ENCODE results near the gene RHEX.

RHEX gene

DNA sequence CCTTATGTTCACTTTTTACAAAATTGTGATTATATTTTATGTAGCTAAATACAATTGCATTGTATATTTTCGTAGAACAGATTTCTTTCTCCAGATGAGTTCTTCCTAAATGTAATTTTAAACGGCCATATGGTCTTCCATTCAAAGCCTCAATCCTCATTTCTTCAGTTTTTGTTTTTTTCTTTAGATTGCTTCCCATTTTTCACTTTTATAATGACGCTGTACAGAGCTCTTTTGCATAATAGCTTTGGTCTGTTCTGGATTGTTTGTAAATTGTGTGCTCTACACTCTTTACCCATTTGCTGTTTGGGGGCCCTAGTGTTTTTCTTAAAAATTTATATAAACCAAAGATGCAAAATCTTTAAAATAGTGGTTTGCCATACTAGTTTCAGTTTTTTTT, 36.4 kb downstream of the RHEX start:
- DNase-seq (ENCODE audit: low read depth in 3 of 3) = no peak

- DNase-seq (ENCODE audit: low read depth in 3 of 3) = no peak
These were observed 41.1 kb downstream of the RHEX start for GRCh38 chr1:206094024-206094423.

- no peak for DNase-seq (ENCODE audit: low read depth in 3 of 3)
These were observed 44.4 kb downstream of the RHEX start for GRCh38 chr1:206097381-206097780.

DNA sequence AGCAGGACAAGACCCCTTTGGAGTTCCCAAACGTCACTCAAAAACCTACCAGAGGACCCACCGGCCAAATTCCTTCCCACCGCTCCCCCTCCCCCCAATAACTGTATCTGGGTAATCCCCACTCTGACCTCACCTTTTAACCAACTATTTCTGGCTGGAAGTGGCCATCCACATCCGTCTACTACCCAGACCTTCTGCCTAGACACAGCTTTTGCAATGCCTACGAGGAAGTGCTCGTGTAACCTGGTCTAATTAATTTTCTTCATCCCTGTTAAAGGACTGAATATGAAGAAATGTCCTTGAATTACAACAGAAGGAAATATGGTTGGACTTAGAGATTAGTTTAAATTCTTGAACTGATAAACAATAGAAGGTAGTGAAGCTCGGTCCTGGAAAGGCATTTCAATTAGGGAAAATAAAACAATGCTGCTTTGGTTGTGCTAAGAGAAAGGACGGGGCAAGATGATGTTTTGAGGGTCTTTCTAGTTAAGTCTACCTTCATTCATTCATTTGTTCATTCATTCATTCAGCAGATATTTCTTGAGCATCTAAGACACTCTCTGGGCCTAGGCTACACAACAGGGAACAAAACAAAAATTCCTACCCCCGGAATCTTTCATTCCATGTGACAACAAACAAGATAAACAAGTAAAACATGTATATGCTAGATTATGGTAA, 45.4 kb downstream of the RHEX start:
- DNase-seq (ENCODE audit: low read depth in 3 of 3) = no peak

GRCh38 chr1:206100226-206100815, 47.3 kb downstream of the RHEX start:
- no peak for DNase-seq (ENCODE audit: low read depth in 3 of 3)

DNA sequence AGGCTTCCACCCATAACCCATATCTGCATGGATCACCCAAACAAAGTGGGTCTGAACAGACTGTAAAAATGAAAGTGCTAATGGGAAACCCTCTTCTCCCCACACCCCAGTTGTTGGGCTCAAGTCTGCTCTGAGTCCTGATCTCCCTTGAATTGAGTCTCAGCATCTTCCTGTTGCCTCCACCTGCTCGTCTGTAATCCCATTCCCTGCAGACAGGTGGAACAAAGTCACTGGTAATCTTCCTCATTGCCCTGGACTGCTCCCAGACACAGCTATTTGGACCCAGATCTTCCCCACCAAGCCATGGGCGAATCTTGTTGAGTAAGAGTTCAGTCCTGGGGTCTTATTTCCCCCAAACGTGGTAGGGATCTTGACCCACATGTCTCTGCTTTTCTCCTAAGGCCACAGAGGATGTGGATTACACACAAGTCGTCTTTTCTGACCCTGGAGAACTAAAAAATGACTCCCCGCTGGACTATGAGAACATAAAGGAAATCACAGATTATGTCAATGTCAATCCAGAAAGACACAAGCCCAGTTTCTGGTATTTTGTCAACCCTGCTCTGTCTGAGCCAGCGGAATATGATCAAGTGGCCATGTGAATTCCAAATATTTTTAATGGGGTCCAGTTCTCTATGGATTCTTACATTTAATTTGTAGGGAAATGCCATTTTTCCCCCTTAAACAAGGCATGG, 48.5 kb downstream of the RHEX start:
- DNase-seq (ENCODE audit: low read depth in 3 of 3) = no peak

DNA sequence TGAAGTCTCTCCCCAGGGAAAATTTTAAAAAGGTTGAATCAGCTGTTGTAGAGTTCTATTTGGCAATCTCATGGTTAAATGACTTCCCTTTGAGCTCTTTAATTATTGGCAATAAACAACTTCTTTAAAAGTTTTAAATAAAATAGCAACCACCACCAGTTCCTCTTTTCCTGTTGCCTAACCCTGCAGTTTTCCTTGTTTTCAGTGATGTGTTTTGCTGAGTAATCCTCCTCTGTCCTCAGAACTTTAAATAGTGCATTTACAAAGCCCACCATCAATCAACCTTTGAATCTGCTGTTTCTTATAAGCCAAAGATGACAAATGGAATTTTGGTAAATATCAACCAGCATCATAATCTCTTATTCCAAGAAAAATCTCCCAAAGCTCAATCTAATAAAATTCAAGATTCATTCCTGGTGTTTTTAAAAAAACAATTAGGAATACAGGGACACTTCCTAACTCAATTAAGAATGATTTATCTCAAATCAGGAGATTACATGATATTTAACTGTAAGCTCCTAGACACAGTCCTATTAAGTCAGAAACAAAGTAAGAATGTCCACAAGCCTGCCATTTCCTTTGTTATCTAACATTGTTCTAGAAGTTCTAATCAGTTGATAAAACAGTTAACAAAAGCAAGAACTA, 49.4 kb downstream of the RHEX start:
- no peak for DNase-seq (ENCODE audit: low read depth in 3 of 3)

- no peak for DNase-seq (ENCODE audit: low read depth in 3 of 3)
These were observed 51.0 kb downstream of the RHEX start for GRCh38 chr1:206103979-206104378.

- DNase-seq (ENCODE audit: low read depth in 3 of 3) = no peak
These were observed 52.6 kb downstream of the RHEX start for GRCh38 chr1:206105464-206105995.

DNA sequence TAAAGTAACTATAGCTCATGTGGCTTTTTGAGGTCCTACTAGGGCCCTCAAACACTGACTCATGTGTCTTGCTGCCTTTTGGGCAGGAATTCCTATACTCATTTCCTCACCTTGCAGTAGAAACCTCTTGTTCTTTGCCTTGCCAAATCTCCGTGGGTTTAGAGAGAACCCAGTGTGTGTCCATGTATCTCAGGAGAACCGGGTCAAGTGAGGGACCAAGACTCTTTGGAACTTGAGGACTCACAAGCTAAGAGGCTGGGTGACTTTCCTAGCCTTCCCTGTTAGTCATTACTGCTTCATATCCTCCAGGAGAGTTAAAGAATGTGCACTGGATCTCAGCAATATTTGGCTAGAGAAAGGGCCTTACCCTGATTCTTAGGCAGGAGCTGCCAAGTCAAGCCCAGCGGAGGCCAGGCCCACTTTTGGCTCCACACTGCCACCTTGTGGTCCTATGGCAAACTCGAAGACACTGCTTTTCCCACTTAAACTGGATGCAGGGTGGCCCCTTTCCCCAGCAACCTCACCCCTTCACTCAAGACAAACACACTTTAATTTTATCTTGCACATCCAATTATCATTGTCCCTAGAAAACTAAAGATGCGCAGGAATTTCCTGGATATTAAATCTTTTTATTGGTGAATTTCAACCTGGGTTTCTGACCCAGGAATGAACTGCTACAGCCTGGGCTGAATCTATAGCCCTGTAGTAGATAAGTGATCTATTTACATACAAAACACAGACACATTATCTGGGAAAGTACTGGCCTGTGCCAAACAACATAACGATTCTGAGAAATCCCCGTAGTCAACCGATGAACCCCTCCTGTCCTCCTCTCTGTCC, 53.6 kb downstream of the RHEX start:
- peak; percentile 55 to 71 (median 68) for DNase-seq (ENCODE audit: low read depth in 3 of 3)

DNA sequence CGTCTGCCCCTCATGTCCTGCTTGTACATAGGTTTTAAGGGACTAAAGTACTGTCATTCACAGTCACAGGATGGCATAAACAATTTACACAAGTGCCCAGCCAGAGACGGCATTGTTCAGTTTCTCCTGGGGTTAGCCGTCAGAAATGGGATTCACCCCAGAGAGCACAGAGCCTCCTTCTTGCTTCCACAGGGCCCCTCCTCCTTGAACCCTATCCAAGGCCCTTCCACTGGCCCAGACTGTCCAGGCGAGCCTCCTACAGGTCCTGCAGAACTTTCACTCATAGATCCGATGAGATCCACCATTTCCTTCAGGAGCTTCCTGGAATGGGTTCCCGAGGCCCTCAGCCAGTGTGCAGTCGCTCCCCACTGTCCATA, 54.2 kb downstream of the RHEX start:
- DNase-seq (ENCODE audit: low read depth in 3 of 3) = no peak

- DNase-seq (ENCODE audit: low read depth in 3 of 3) = no peak
These were observed 55.7 kb downstream of the RHEX start for GRCh38 chr1:206108635-206109034.

DNA sequence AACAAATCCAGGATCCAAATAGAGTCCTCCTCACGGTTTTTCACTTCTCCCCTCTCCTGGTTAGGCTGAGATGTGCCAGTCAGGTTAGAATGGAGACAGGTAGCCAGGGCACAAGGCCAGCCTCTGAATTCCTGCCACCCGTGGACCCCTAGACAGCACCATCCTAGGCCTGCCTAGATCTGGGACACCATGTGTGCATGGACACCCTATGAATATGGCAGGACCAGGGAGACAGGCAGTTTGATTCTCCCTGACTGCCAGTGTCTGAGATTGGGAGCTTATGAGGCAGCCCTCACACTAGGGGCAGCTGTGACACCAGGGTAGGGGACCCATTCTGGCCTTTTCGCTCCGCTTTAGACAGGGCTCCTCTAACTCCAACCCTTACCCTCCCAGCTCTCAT, 56.7 kb downstream of the RHEX start:
- DNase-seq (ENCODE audit: low read depth in 3 of 3) = no peak

- DNase-seq (ENCODE audit: low read depth in 3 of 3) = no peak
These were observed 57.2 kb downstream of the RHEX start for GRCh38 chr1:206110161-206110560.

DNA sequence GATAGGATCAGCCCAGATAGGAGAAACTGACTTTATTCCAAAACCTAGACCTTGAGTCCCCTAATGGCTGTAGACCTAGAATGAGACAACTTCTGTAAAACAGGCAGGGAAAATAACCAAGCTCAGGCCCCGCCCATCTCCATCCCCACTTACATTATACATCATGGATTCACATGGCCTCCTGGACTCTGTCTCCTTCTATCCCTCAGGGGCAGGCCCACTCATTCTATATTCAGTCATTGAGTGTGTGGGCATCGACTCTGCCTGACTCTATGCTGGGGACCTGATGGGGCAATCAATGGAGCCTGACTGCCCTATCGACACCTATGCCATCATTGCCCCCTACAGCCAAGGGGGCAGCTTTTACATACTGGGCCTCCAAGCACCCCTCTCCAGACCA, 57.8 kb downstream of the RHEX start:
- DNase-seq (ENCODE audit: low read depth in 3 of 3) = no peak

DNA sequence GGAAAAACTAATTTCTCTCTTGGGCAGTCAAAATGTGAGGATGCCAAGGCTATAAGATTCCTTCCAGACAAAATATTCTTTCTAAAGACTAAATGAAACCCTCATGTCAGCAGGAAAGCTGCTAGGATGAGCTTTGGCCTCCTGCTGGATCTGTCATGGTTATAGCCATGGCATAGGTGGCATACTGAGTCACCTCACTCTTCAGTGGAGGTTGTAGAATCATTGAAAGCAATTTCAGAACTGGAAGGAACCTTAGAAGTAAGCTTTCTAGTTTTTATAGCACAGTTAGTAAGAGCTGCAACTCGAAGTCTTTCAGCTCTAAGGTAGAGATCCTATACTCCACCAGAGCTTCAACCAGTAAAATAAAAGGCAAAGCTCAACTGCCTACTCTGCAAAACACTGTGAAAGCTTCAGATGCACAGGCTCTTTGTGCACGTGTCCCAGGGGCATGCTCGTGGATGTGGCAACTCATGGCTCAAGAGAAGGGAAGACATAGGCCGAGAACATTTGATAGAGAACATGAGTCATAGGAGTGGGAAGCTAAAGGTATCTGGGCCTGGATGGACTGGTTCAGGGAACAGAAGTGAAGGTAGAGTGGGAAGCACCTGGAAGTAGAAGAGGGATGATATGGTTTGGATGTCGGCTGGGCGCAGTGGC, 58.4 kb downstream of the RHEX start:
- DNase-seq (ENCODE audit: low read depth in 3 of 3) = no peak

- DNase-seq (ENCODE audit: low read depth in 3 of 3) = no peak
These were observed 59.8 kb downstream of the RHEX start for GRCh38 chr1:206112600-206113301.

DNA sequence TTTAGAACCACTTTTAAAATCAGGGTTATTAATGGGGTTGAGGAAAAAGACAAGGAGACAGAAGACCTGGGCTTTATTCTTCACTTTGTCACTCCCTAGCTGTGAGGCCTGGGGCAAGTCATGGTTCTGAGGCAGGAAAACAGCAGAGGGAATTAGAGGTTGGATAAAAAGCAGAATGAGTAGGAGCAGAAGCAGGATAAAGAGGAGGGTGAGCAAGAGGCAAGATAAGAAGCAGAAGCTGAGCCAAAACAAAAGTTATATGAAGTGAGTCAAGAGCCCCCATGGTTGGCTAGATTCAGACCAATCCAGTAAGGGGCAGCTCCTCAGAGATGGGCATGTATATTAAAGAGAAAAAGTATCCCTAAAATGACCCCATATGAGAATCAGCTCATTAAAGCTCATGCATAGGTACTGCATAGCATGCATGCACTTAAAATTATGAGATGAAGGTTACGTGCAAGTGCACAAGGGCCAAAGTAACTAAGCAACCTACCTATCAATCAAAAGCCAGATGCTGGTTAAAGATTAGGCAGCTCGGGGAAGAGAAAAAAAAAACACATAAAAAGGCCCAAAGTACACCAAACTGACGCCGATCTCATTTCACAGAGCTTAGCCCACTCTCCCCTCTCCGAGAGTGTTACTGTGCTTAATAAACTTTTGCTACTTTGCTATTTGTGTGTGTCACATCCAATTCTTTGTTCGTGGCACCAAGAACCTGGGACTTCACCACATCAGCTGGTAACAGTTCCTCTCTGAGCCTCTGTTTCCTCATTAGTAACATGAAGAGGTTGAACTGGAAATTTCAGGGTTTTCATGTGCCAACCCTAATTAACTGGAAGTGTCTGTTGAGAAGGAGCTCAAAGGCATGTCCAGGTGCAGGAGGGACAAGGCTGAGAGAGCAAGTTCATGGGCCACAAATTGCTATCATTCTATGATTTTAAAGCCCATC, 62.0 kb downstream of the RHEX start:
- DNase-seq (ENCODE audit: low read depth in 3 of 3) = no peak

DNA sequence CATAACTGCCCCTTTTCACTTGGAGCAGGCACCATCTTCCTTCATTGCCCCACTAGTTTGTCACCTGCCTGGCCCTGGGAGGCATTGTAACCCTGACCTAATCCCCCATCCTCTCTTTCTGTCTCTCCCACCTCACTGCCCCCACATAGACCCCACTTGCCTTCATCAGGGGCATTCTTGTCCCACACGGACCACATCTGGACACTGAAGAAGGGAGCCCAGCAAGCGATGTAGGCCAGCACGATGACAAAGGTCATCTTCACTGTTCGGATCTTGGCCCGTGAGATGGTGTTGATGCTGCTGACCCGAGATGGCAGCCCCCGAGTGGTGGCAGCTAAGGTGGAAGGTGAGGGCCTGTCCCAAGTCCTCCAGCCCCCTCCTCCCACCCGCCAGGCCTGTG, 62.8 kb downstream of the RHEX start:
- no peak for DNase-seq (ENCODE audit: low read depth in 3 of 3)

Data from stimulated activated CD4-positive, alpha-beta T cell treated with anti-CD3 and anti-CD28 coated beads, TNF-alpha, amount 100 ng/mL, for 48 hours (primary cell).